GM19351 (cell line): ENCODE data around the gene SIK3.
"Not testable (repeated sequence)": the region's sequence is repeated elsewhere in the genome, so short reads cannot be mapped to it uniquely, and the experiment has no call there.

Experiments used
- ATAC-seq: cut with Tn5 transposase; IDR thresholded peaks from one replicate; pipeline ENCODE4 v1.9.1; 2021; ENCODE audit warnings: mild to moderate bottlenecking, moderate library complexity; ENCODE audit not compliant: unreplicated experiment

Gene SIK3

GRCh38 chr11:116808262-116809175, 289.7 kb downstream of the SIK3 start:
- no peak for ATAC-seq

GRCh38 chr11:116807601-116808261, 290.5 kb downstream of the SIK3 start:
- ATAC-seq = no peak

- ATAC-seq = no peak
Observed at GRCh38 chr11:116804001-116804400, 294.2 kb downstream of the SIK3 start.

GRCh38 chr11:116801662-116802061, 296.6 kb downstream of the SIK3 start:
- ATAC-seq = not testable (repeated sequence)

- ATAC-seq = no peak
Observed at GRCh38 chr11:116800610-116801009, 297.6 kb downstream of the SIK3 start.

GRCh38 chr11:116798368-116798767, 299.9 kb downstream of the SIK3 start:
- ATAC-seq = no peak

GRCh38 chr11:116797816-116798215, 300.4 kb downstream of the SIK3 start:
- no peak for ATAC-seq

GRCh38 chr11:116796548-116796947, 301.7 kb downstream of the SIK3 start:
- no peak for ATAC-seq

GRCh38 chr11:116794851-116795250, 303.4 kb downstream of the SIK3 start:
- ATAC-seq = no peak

- ATAC-seq = no peak
Observed at GRCh38 chr11:116793772-116794097, 304.5 kb downstream of the SIK3 start.
